Stimulated activated CD4-positive, alpha-beta T cell treated with anti-CD3 and anti-CD28 coated beads, Interleukin-12 subunit alpha, Interleukin-12 subunit beta, amount 100 ng/mL, for 24 hours (primary cell): ENCODE data around the gene PPFIA2.

ENCODE experiments used
- DNase-seq, 2 experiments: peaks; one replicate each; pipeline ENCODE4 v3.0.0-alpha.2; 2020; ENCODE audit warnings: low read depth in 2 of 2

Gene PPFIA2

DNA sequence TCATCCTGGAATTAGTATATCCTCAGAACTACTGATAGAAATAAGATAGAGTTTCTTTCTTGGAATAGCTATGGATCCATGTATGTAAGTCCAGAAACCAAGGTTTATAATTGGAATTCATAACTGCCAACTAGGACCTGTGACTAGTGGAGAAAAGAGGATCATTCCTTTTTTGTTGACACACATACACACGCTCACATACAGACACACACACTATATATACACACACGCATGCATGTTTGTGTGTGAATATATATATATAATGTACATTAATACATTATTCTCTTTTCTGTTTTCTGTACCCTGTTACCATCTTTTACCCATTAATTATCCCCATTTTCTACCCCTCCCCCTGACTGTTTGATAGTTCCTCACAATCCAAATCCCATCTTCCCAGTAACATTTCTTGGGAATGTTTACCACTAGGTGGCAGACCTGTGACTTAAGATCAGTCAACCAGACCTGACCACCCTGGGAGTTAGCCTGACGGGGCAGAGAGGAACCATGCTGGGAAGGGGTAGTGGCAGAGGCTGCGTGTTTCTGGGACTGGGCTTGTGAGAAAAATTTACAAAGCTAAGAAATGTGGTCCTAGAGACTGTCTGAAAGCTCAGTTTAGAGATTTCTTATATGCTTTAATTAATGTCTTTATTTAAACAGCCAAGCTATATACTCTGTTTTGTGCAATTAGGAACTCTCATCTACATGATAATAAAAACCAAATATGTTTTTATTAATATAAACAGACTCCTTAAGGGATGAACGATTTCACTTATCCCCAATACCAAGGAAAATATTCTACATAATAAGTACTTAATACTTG, 308.0 kb downstream of the PPFIA2 start:
- no peak for DNase-seq

GRCh38 chr12:81441629-81442028, 317.5 kb downstream of the PPFIA2 start:
- no peak for DNase-seq

DNA sequence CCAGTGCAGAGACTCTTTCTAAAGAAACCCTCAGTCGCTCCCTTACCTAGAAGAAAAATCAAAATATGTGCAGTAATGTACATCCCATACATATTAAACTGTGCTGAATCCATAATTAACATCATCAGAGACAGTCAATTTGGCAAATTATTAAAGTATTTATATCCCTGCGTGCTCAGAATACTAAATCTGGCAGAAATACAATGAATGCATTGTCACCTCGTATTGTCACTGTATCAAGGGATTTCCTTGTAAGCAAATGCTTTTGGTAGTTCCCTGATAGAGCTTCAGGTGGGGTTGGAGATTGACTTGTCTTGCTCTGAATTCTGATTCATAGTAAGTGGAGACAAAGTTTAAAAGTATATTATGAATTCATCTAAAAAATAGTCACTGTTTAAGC, 319.1 kb downstream of the PPFIA2 start:
- no peak for DNase-seq

DNA sequence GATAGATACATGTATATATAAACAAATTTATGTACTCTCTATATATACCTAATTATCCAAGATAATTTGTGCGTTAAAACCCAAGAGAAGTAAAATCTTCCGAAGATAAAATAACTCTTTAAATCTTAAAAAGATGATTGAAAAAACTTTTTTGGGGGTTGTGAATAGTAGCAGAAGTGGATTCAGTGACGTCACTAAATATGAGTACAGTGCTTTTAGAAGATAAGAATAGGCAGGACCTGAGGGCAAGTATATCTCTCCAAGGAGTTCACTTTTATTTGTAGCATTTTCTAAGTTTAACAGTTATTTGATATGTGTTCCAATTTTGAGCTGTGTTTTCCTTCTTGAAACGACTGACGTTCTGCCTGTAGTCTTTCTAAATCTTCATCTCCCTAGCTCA, 319.8 kb downstream of the PPFIA2 start:
- DNase-seq, result no peak

DNA sequence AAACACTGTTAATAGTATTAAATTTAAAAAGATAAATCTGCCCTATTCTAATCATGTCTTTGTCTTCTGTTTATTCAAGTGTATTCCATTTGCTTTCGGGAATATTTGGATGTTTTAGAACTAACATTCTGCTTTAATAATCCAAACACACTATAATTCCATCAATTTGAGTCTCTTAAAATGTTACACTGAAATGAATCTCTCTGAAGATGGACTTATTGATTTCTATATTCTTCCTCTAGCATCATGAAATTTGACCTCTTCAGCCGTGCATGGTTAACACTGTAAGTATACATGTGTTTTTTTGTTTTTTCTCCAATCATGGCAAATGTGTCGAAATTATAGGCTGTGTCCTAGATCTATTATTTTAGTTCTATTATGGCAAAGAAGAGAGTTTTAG, 342.1 kb downstream of the PPFIA2 start:
- no peak for DNase-seq

GRCh38 chr12:81416571-81416970, 342.6 kb downstream of the PPFIA2 start:
- DNase-seq, result no peak

GRCh38 chr12:81414441-81414840, 344.7 kb downstream of the PPFIA2 start:
- DNase-seq, result no peak

DNA sequence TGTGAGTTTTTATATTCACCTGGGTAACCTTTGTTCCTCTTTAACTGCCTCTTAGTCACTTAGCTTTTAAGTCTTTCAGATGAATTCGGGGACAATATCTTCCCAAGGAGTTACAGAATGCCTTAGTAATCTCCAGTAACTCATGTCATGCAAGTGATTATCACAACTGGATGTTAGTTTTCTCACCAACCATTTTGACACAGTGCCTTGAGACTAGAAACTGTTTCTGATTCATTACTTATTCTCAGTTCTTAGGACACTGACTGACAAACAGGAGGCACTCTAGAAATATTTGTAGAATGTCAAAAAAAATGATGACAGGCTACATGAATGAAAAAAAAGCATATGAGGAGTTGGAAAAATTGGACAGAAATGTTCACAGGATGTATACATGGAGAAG, 346.2 kb downstream of the PPFIA2 start:
- no peak for DNase-seq

DNA sequence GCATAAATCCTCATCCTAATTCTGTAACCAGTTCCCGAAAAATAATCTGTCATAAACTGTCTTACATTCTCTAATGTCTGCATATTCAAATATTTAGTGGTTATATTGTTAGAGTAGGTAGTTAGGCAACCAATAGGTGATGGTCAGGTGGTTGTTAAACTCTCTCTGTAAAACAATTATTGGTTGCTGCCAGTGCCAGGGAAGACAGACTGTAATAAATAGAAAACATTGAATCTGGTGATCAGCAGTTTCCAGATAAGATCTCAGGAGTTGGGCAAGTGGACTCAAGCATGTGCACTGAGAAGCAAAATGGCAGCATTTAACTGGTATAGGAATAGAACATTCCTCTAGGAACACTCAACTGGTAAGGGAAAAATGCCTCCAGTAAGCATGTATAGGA, 355.8 kb downstream of the PPFIA2 start:
- no peak for DNase-seq

- no peak for DNase-seq
These were observed 357.9 kb downstream of the PPFIA2 start for GRCh38 chr12:81401241-81401640.

- DNase-seq, result no peak
These were observed 359.1 kb downstream of the PPFIA2 start for GRCh38 chr12:81400024-81400423.

DNA sequence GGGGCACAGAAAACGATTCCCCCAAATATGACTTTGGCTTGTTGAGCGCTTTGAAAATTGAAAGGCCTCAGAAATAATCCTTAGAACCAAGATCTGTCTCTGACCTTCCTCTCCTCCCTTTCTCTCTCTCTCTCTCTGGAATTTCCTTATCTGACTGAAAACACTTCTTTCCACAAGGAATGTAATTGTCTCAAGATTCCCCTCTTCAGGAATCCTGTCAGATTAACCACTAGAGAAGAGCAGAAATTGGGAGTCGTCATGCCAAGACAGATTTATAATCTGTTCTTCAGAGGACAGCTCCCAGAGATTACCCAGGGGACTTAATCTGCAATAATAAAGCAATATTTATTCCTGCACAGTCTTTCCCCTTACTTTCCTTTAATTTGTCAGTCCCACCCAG, 363.7 kb downstream of the PPFIA2 start:
- DNase-seq, result no peak

DNA sequence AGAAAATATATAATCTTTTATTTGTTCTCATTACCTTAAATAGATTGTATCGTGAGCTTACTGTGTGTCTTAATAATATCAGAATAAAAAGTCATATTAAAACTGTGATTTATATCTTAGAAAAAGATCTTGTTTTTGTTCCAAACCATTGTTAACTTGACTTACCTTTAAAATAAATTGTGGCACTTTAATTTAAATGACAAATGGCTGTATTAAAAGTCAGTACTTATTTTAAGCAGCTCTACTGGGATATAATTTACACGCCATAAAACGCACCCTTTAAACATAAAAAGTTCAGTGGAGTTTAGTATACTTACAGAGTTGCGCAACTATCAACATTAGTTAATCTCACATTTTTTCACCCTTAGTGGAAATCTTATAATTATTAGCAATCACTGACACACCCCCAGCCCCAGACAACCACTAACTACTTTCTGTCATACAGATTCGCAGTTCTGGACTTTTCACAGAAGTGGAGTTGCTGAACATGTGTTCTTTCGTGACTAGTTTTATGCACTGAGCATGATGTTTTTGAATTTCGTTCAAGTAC, 369.5 kb downstream of the PPFIA2 start:
- no peak for DNase-seq

DNA sequence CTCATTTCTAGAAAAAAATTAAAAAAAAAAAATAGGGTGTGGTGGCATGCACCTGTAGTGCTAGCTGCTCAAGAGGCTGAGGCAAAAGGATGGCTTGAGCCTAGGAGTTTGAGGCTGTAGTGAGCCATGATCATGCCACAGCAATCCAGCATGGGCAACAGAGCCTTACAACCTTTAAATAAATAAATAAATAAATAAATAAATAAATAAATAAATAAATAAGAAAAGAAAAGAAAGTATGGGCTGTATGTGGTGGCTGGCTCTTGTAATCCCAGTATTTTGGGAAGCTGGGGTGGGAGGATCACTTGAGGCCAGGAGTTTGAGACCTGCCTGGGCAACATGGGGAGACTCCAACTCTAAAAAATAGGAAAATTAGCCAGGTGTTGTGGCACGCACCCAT, 373.0 kb downstream of the PPFIA2 start:
- DNase-seq, result no peak

DNA sequence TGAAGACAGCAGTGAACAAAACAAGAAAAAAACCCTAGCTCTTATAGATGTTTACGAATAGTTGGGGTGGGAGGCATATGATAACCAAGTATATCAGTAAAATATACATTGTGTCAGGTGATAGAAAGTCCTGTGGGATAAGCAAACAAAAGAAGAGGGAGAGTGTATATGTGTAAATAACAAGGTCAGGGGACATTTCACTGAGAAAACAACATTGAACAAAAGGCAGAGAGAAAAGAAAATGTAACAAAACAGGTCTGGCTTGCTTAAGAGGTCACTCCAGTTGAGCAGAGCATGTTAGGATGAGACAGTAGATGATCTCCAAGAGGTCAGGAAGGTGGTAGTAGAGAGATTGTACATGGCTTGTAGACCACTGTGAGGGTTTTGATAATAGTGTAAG, 377.2 kb downstream of the PPFIA2 start:
- DNase-seq, result no peak

GRCh38 chr12:81378601-81379285, 380.4 kb downstream of the PPFIA2 start:
- no peak for DNase-seq

DNA sequence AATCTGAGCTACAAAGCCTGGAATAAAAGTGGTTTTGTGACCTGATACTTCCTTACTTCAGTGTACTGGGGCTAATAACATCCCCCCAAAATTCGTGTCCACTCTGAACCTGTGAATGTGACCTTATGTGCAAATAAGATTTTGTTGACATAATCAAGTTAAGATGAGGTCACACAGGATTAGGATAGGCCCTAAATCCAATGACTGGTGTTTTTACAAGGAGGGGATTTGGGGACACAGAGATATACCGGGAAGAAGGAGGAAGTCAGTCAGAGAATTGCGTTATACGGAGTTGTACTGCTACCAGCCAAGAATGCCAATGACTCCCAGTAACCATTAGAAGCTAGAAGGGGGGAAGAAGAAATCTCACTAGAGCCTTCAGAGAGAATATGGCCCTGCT, 381.4 kb downstream of the PPFIA2 start:
- no peak for DNase-seq

- DNase-seq, result no peak
These were observed 383.2 kb downstream of the PPFIA2 start for GRCh38 chr12:81375969-81376368.

DNA sequence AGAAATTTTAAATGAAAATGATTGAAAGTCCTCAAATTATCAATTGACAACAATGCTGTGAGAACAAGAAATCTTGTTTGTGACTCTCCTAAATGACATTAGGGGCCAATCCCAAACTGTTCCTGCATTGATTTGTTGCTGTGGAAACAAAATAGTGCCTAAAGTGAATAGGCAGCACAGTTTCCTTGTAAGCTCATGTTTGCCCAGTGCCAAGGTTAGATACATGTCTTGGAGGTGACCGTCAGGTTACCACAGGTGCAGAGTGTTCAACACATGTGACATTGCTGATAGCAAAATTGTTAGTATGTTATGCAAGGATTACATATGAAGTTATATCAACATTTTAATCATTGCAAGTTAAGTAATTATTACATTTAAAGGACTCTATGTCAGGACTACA, 388.7 kb downstream of the PPFIA2 start:
- DNase-seq, result no peak

DNA sequence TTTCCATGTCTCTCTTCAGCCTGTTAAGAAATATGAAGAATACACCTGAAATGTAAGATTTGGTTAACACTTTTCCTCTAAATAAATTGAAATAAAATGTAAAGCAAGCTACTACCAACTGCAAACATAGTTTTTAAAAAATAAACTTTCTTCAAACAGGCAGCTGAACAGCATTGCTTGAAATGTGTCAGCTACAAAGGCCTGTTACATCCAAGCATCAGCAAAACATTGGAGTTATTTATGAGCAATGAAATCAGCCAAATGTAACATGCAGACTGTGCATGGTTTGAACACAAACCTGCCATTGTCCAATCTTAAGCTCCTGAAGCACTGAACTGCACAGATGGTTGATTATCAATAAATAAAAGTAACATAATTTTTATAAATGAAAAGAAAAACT, 390.0 kb downstream of the PPFIA2 start:
- DNase-seq, result no peak

- DNase-seq, result no peak
These were observed 393.9 kb downstream of the PPFIA2 start for GRCh38 chr12:81365284-81365683.

- no peak for DNase-seq
These were observed 398.2 kb downstream of the PPFIA2 start for GRCh38 chr12:81360916-81361315.

GRCh38 chr12:81359736-81360135, 399.4 kb downstream of the PPFIA2 start:
- DNase-seq, result no peak
